ENCODE data around the gene CACNB4.
"Not testable (repeated sequence)": the region's sequence is repeated elsewhere in the genome, so short reads cannot be mapped to it uniquely, and the experiment has no call there.

CACNB4 gene

DNA sequence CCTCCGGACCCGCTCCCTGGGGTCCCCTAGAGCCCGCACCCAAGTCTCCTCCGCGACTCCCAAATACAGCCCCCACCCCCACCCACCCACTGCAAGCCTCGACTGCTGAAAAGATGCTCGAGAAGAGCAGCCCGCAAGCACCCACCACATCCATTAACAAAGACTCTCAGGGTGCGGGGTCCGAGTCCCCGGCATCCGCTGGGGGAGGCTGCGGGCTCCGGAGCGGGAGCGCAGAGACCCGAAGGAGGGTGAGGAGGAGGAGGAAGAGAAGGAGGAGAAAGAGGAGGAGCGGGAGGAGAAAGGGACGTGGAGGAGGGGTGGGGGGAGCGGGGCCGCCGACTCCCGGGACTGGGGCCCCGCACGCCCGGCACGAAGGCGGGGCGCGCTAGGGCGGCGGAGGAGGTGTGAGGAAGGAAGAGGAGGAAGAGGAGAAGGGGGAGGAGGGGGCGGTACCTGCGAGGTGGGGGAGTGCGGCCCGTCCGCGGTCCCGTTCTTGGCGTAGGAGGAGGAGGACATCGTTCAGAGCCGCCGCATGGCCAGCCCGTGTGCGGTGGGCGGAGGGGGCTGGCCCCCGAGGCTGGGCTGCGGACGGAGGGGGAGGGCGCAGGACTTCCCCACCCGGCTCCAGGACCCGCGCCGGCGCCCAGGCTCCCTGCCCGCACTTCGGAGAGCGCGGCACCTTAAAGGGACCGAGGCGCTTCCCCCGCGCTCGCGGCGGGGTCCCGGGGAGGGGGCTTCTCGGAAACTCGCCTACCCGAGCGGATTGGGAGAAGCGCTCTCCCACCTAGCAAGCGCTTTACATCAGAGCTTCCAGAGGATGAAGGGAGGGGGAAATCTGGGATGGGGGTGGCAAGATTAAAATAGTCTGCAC lies at the start of gene CACNB4:
Gene CACNB4 (minus strand): TSS at position 549 of the 871 bp plus-strand sequence.
- DNase-seq, result no peak

DNA sequence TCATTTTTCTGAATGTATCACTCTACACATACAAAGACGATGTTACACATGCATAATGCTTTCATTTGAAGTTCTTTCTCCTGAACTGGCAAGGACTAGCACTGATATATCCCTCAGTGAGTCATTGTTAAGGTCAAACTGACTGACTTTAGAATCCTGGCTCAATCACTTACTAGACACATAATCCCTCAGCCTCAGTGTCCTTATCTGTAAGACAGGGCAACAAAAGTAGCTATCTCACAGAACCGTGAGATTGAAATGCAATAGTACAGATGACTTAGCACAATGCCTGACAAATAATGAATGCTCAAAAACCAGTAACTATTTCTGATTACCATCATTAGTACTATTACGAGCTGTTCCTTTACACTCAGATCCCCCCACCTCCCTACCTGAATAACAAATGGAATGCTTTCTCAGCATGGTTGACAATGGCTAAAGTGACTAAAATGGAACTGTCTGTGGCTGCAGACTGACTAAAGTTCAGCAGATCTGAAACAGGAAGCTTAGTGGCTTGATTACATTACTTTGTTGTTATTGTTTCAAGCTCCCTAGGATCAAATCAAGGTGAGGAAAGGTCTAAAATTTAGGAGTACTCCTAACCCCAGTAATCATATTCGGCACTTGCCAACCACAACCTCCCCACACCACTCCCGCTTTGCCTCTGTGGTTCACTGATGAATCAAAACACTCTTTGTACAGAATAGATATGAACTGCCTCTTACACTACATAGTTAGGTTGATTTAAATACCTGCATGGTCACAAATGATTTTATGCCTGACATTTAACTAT lies 35.8 kb upstream of the CACNB4 start:
- peak; percentile 18 for DNase-seq

DNA sequence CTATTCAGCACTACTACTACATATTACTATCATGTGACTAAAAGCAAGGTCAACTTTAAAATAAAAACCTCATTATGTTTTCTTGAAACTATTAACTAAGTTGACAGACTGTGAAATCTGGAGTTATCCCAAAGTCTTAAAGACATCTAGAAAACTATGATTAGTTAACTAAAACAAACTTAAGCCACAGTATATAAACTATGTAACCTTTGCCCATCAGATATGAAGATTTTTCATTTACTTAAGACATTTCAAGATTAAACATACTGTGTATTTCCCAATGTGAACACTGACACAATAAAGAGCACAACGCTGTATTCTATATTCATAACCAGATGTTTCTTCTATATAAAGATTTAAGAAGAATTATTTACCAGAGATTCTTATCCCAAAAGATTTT lies 33.5 kb upstream of the CACNB4 start:
- no peak for DNase-seq

DNA sequence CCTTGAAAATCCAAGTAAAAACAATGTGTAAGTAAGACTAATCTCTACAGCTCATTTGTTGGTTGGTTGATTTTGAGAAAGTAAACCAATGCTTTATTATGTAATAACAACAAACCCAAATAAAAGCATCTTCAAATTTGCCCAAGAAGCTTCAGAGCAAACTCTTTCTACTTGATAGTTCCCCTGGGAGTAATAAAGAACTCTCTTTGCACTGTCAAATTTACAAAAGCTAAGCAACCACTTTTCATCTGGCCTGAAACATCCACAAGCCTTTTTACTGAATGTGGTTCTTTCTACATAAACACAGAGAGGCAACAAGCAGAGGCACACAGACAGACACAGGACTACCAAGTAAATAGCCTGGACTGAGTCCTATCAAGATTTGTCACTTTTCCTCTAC lies 28.8 kb upstream of the CACNB4 start:
- no peak for DNase-seq

DNA sequence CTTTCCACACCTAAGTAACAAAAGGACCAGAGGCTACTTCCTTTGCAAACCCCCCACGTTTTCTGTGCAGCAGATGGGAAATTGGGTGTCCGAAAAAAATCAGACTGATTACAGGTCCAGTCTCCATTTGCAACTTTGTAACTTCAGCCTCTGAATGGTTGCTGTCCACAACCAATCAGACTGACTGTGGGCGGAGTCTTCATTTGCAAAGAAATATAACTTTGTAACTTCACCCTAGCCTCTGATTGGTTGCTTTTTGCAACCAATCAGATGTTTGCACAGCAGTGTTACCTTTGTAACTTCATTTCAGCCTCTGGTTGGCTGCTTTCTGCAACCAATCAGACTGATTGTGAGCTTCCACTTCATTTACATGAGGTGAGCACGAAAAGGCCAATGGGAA lies 27.8 kb upstream of the CACNB4 start:
- no peak for DNase-seq

DNA sequence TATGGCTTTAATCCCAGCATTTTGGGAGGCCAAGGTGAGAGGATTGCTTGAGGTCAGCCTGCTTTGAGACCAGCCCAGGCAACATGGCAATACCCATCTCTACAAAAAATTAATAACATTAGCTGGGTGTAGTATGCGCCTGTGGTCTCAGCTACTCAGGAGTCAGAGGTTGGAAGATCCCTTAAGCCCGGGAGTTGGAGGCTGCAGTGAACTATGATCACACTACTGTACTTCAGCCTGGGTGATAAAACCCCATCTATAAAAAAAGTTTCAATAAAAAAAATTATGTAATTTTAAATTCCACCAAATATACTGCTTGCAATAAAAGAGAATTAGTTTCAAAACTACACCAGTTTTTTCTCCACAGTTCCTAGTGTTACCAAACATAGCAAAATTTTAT lies 23.3 kb upstream of the CACNB4 start:
- DNase-seq, result no peak

DNA sequence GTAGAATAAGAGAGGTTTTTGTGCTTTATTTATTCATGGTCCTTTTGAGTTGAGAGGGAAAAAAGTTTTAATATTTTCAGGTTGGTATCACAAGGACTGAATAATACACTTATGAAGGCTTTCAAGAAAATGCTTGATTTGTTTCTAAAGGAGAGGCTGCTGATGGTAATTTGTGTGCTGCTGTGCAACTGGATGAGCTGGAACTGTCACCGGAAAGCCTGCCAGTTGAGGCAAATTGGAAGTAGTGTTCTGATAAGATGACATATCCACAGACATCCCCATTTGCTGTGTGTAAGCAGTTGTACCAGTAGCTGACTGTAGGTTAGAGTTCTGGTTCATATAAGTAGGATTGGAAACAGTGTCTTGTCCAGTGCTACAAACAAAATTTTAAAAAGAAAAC lies 21.6 kb upstream of the CACNB4 start:
- no peak for DNase-seq

DNA sequence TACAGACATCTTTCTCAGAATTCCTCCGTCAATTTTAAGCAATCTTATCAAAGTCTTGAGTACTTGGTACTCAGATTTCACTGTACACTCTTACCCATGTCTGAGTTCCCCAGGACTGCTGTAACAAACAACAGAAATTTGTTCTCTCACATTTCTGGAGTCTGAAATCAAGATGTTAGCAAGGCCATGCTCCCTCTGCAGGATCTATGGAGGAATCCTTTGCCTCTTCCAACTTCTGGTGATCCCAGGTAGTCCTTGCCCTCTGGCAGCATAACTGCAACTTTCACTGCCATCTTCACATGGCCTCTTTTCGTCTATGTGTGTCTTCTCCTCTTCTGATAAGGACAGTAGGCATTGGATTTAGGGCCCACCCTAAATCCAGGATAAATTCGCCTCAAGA lies 17.1 kb upstream of the CACNB4 start:
- no peak for DNase-seq

DNA sequence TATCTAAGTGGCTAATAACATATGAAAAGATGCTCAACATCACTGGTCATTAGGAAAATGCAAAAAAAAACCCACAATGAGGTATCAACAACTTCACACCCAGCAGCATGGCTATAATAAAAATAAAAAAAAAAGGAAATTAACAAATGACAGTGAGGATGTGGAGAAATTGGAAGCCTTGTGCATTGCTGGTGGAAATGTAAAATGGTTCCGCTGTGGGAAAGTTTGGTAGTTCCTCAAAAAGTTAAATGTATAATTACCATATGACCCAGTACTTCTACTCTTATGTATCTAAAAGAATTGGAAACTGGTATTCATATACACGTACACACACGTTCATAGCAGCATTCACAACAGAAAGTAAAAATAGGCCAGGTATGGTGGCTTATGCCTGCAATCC lies 15.5 kb upstream of the CACNB4 start:
- DNase-seq, result no peak

DNA sequence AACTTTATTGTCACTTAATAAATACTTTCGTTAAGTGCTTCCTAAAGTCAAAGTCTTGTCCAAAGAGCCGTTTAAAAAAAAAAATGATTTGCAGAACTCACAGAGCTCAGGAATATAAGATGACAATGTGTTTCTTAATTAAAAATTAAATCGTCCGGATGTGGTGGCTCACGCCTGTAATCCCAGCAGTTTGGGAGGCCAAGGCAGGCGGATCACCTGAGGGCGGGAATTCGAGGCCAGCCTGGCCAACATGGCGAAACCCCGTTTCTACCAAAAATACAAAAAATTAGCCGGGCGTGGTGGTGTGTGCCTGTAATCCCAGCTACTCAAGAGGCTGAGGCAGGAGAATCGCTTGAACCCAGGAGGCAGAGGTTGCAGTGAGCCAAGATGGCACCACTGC lies 8.3 kb upstream of the CACNB4 start:
- not testable (repeated sequence) for DNase-seq

DNA sequence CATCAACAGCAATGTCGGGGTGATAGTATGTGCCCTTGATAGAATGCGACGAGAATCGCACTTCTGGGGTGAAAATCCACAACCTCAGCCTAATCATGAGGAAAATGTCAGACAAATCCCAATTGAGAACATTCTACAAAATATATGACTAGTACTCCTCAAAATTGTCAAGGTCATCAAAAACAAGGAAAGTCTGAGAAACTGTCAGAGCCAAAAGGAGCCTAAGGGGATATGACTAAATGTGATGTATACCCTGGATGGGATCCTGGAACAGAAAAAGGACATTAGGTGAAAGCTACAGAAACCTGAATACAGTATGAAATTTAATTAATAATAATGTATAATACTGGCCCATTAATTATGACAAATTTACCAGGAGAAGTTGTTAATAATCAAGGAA lies 7.6 kb upstream of the CACNB4 start:
- peak; percentile 20 for DNase-seq

DNA sequence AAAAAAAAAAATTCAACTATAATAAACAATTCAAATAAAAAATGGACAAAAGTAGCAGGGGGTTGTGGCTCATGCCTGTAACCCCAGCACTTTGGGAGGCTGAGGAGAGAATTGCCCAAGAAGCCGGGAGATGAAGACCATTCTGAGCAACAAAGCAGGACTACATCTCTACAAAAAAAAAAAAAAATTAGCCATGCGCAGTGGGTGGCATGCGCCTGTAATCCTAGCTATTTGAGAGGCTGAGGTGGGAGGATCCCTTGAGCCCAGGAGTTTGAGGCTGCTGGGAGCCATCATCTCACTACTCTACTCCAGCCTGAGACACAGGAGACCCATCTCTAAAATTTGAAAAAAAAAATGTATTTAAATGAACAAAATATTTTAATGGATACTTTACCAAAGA lies 4.4 kb upstream of the CACNB4 start:
- no peak for DNase-seq

DNA sequence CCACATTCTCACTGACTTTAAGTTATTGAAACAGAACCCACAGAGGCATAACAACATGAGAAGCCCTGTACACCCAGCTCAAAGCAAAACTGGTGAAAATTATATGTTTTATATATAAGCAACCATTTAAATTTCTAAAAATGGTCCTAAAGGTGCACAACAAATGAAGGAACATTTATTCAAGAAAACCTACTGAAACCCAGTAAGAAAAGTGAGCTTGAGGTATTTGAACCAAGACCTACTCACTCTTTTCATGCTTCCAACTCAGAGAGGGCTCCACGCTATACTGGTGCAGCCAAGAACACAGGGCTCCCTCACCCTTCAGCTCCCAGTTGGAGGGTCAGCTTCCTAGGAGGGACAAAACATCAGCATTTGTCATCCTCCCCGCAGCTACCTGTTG lies 2.1 kb upstream of the CACNB4 start:
- no peak for DNase-seq

DNA sequence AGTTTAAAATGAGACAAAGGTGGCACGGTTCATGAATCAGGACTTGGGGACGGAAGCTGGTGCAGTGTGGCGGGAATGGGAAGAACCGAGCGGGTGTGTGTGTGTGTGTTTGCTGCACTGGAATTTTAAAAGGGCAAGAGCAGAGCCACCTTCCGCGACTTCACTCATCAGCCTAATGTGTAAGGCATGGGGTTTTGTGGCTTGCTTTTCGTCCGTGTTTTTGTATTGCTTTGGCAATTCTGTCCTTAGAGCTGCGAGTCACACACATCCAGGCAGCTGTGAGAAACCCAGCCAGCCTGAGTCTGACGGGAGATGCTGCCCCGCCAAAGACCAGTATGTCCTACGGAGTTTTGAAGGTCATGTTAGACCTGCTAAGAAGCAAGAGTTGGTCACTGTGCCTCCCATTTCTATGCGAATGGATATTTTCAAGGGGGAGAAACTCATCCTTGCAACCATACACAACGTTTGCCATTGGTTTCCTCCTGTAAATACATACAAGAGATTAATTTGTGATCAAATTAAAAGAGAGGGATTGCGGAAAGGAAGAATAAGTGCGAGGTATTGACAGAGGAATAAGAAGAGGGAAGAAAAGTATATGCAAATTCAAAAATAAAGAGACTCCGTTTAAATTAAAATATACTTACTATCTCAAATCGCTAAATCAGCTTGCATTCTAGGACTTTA lies 665 bp upstream of the CACNB4 start:
- DNase-seq, result peak; percentile 20

DNA sequence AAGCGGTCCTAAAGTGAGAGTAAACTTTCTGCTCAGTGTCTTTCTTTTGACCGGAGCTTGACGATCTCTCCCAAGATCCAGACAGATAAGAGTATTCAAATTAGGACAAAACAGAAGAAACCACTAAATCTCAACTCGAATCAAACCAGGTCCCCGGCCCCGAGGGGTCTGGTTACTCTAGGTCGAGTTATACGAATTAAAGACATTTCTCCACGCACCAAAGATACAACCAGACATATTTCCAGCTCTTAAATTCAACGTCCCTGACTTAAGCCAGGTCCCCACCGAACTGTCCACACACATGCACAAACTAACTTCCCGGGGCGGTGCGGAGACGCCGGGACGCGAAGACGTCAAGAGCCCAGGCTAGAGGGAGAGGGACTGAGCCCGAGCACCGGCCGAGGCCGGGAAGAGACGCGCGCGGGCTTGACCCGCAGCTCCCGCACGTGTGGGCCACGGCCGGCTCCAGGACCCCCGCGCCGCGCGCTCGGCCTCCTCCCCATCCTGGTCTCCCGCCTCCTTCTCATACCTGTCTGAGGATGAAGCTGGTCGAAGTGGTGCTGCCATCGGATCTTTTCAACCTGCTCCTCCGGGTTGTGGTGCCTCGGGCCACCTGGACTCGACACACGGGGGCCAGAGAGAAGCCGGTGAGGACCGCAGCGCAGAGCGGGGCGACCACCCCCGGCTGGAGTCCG lies 896 bp downstream of the CACNB4 start:
- peak; percentile 12 for DNase-seq

DNA sequence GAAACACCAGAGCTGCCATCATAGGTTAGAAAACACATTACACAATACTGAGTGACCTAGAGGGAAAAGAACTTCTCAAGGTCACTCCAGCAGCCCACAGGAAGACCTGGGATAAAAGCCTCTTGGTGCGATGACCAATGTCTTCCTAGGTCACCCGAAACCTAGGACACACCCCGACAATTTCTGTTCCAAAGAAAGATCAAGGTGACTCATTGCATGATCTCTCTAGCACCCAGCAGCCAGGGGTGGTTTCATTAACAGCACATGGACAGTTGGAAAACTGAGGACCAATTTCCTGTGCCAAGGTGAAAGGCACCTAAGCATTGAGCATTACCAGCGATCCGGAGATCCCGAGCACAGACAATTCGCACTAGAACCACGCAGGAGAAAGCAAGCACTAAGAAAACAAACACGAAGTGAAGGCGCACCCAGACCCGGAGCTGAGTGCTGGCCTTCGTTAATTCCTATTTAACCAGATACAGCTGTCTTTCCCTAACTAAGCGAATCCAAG lies 1.5 kb downstream of the CACNB4 start:
- peak; percentile 31 for DNase-seq

DNA sequence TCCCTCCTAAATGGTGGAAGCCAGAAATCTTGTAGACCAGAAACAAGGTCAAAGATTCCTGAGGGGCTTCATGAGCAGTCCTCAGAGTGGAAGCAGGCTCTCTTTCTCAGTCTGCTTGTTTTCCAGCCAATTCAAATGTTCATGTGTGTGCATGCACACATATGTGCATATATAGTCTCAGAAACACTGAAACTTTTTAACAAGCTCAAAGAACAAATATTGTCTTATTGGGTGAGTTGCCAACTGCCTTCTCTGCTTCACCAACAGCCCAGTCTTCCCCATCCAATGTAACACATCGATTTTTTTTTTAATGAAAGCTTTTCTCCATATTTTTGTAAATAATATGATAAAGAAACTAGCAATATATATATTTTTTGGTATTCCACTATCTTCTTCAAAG lies 3.7 kb downstream of the CACNB4 start:
- DNase-seq, result no peak

DNA sequence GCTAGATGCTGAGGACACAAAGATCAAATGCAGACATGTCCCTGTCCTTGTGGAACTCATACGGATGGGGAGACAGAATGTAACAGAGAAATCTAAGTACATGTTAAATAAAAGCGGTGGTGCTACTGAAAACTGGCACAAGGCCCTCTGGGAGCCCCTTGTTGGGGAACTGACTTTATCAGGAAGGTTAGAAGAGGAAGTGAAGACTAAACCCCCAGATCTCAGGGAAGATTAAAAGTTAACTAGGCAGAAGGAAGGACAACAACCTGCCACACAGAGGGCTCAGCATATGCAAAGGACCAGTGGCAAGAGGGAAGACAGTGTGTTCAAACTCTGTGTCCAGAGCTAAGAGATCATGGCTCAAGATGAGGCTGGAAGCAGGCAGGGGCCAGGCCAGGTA lies 4.8 kb downstream of the CACNB4 start:
- DNase-seq, result no peak

DNA sequence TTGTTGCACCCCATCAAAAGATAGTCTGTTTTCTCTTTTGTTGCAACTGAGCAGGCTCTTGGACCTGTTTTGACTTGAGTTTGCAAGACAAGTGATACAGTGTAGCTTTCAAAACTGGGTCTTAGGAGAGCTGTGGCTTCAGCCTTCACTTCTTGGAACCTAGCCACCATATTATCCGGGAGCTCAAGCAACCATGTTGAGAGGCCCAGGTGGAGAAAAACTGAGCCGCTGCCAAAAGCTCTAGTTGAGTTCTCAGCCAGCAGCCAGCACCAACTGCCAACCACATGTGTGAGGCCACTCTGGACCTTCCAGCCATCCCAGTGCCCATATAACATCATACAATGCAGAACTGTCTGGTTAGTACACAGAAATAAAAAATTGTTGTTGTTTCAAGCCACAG lies 5.4 kb downstream of the CACNB4 start:
- DNase-seq, result no peak

DNA sequence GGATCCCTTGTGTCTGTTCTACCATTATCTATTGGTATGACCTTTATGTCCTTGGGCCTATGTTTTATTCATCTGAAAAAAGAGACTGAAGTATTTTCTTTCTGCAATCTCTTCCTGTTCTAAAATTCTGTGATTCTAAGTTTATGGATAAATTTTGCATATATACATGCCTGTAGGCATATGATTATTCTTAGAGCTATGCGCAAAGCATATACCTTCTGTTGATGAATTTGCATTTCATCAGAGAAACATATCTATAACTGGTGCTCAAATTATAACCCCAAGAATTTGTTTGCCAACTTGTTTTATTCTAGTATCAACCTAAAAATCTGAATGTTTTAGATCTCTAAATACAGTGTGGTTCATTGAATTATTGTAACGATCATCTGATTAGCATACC lies 6.7 kb downstream of the CACNB4 start:
- no peak for DNase-seq

DNA sequence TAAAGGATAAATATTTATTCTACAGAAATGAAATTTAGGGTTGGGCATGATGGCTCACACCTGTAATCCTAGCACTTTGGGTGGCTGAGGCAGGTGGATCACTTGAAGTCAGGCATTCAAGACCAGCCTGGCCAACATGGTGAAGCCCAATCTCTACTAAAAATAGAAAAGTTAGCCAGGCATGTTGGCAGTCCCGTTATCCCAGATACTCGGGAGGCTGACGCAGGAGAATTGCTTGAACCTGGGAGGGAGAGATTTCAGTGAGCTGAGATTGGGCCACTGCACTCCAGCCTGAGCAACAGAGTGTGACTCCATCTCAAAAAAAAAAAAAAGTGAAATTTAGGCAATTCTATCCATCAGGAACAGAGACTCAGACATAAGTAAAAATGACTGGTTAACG lies 8.1 kb downstream of the CACNB4 start:
- not testable (repeated sequence) for DNase-seq

DNA sequence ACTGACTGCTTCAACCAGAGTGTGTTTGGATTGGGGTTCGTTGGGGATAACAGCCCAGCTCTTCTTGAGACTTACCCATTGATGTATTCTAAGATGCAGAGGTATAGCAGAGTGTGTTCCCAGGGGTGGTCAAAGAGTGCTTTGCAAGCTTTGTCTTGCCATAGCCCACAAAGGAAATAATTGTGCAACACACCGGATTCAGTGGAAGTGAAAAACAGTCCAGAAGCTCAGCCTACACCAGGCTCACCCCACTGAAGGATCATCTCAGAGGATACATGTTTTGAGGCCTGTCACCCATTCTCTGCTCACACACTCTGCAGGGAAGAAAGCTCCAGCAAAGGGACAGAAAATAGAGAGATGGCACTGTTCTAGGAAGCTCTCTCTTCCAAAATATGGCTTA lies 9.6 kb downstream of the CACNB4 start:
- DNase-seq, result no peak

DNA sequence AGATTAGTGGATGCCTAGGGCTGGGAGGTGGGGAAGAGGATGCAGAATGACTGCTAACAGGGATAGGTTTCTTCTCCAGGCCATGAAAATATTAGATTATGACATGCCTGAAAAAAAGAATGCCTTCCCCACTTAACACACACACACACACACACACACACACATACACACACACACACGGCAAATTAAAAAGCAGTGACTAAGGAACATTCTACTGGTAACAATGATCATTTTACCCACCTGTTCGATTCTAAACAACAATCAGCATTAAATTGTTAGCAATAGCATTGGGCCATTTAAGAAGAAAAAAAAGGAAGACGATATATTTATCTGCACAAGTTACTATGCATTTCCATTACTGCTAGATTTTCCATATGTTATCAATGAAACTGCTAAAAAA lies 10.8 kb downstream of the CACNB4 start:
- no peak for DNase-seq
